Astrocyte (in vitro differentiated cells and primary cell): ENCODE measurements around the gene PLSCR3. TPM values are rescaled to one million over a fixed set of nuclear protein-coding genes. Genes with fewer than 3 reads are reported as not detected.
A peak's percentile ranks its signal among the peaks of the same experiment; 100 is the strongest.

Experiments
- DNase-seq: peaks from one replicate; pipeline ENCODE4 v3.0.0-alpha.2; 2010; ENCODE audit warnings: low read depth
- FAIRE-seq: peaks from 2 replicates; lab custom pipeline; 2011; peaks lifted over from hg19 to GRCh38; lab: Jason Lieb, UNC
- H2AFZ ChIP-seq: 2 replicates; pipeline ENCODE4 v1.6.0; 2012; ENCODE audit warnings: low read depth, low read length, inconsistent platforms
- H3K27ac ChIP-seq: 2 replicates; pipeline ENCODE4 v1.5.1; 2011; ENCODE audit warnings: low read depth, low read length, inconsistent platforms
- H3K27me3 ChIP-seq: 2 replicates; pipeline ENCODE4 v1.6.0; 2011; ENCODE audit warnings: low read length, inconsistent platforms; ENCODE audit not compliant: insufficient read depth
- H3K36me3 ChIP-seq: 2 replicates; pipeline ENCODE4 v1.5.1; 2011; ENCODE audit warnings: low read length, inconsistent platforms; ENCODE audit not compliant: insufficient read depth
- H3K4me1 ChIP-seq: 2 replicates; pipeline ENCODE4 v1.5.1; 2011; ENCODE audit warnings: low read length, inconsistent platforms; ENCODE audit not compliant: insufficient read depth
- H3K4me2 ChIP-seq: 2 replicates; pipeline ENCODE4 v1.6.0; 2012; ENCODE audit warnings: low read length, inconsistent platforms
- H3K4me3 ChIP-seq: 2 replicates; pipeline ENCODE4 v1.5.1; 2011; ENCODE audit warnings: low read depth, mild to moderate bottlenecking, low read length, inconsistent platforms; ENCODE audit not compliant: insufficient read depth
- H3K79me2 ChIP-seq: 2 replicates; pipeline ENCODE4 v1.6.0; 2012; ENCODE audit warnings: mild to moderate bottlenecking, low read length, inconsistent platforms; ENCODE audit not compliant: insufficient read depth
- H3K9ac ChIP-seq: 2 replicates; pipeline ENCODE4 v1.6.0; 2012; ENCODE audit warnings: mild to moderate bottlenecking, low read length, inconsistent platforms
- H3K9me3 ChIP-seq: 2 replicates; pipeline ENCODE4 v1.5.1; 2012; ENCODE audit warnings: low read depth, mild to moderate bottlenecking, low read length, inconsistent platforms; ENCODE audit not compliant: insufficient read depth
- H4K20me1 ChIP-seq: 2 replicates; pipeline ENCODE4 v1.6.0; 2012; ENCODE audit warnings: low read length, inconsistent platforms; ENCODE audit not compliant: insufficient read depth
- H3K27ac Mint-ChIP-seq: one replicate; pipeline ENCODE4 v1.8.0; 2021; ENCODE audit warnings: mild to moderate bottlenecking, mixed read lengths; ENCODE audit not compliant: unreplicated experiment
- H3K27me3 Mint-ChIP-seq: one replicate; pipeline ENCODE4 v1.8.0; 2021; ENCODE audit warnings: low read depth, mixed read lengths; ENCODE audit not compliant: unreplicated experiment
- H3K36me3 Mint-ChIP-seq: one replicate; pipeline ENCODE4 v1.8.0; 2021; ENCODE audit warnings: low read depth, mixed read lengths; ENCODE audit not compliant: unreplicated experiment
- H3K4me1 Mint-ChIP-seq: one replicate; pipeline ENCODE4 v1.8.0; 2021; ENCODE audit warnings: low read depth, mixed read lengths; ENCODE audit not compliant: unreplicated experiment
- H3K4me3 Mint-ChIP-seq: one replicate; pipeline ENCODE4 v1.8.0; 2021; ENCODE audit warnings: mild to moderate bottlenecking, moderate library complexity, mixed read lengths; ENCODE audit not compliant: unreplicated experiment
- H3K9me3 Mint-ChIP-seq: one replicate; pipeline ENCODE4 v1.8.0; 2021; ENCODE audit warnings: mild to moderate bottlenecking, mixed read lengths; ENCODE audit not compliant: unreplicated experiment
- CTCF ChIP-seq: IDR thresholded peaks from 2 replicates; pipeline ENCODE4 v1.5.1; 2011; ENCODE audit warnings: low read depth, mild to moderate bottlenecking, inconsistent platforms, low read length, moderate library complexity; ENCODE audit not compliant: insufficient read depth
- EZH2 ChIP-seq: IDR thresholded peaks from 2 replicates; pipeline ENCODE4 v1.6.1; 2012; ENCODE audit warnings: mild to moderate bottlenecking, low read length, inconsistent platforms; ENCODE audit not compliant: insufficient read depth
- total RNA-seq: library from RNA; stranded (reverse); gene quantifications from 2 replicates; pipeline ENCODE4 v1.2.1, GENCODE V29; 2021

The PLSCR3 gene
- total RNA-seq, 1 donor from 2014 or later: 67.6 TPM

GRCh38 chr17:7403727-7403976 lies 9.3 kb upstream of the PLSCR3 start:
- H3K9ac ChIP-seq: peak overlapping the region; percentile 72
- peaks cover 20% of the 10 kb centered on the region for H4K20me1 ChIP-seq
- H2AFZ ChIP-seq: peak overlapping the region; percentile 31
- H3K36me3 Mint-ChIP-seq: peaks cover 4% of the 10 kb centered on the region
- H3K4me3 ChIP-seq: peak overlapping the region; percentile 72
- H3K4me1 ChIP-seq: peaks cover 13% of the 10 kb centered on the region
- H3K36me3 ChIP-seq: no peaks in the 10 kb centered on the region
- H3K9me3 ChIP-seq: no peaks in the 10 kb centered on the region
- peak overlapping the region; percentile 88 for H3K4me3 Mint-ChIP-seq
- peaks cover 18% of the 10 kb centered on the region for H3K4me1 Mint-ChIP-seq
- FAIRE-seq (no peak), DNase-seq (no peak)
- TF ChIP-seq EZH2: no peak
- no peak for TF ChIP-seq CTCF
- H3K27me3 Mint-ChIP-seq: no peaks in the 10 kb centered on the region
- peak overlapping the region; percentile 93 for H3K4me2 ChIP-seq
- peak overlapping the region; percentile 66 for H3K27ac Mint-ChIP-seq
- peaks cover 24% of the 10 kb centered on the region for H3K79me2 ChIP-seq
- H3K9me3 Mint-ChIP-seq: no peaks in the 10 kb centered on the region
- peak overlapping the region; percentile 53 for H3K27ac ChIP-seq
- no peaks in the 10 kb centered on the region for H3K27me3 ChIP-seq

GRCh38 chr17:7403043-7403726 lies 8.9 kb upstream of the PLSCR3 start:
- Mint-ChIP-seq H3K27me3 (no peaks in the 10 kb centered on the region), H3K27ac (peak overlapping the region; percentile 77), H3K9me3 (no peaks in the 10 kb centered on the region), H3K36me3 (peaks cover 4% of the 10 kb centered on the region), H3K4me3 (peak overlapping the region; percentile 88), H3K4me1 (peaks cover 18% of the 10 kb centered on the region)
- no peaks in the 10 kb centered on the region for H3K36me3 ChIP-seq
- peaks cover 13% of the 10 kb centered on the region for H3K4me1 ChIP-seq
- peaks cover 20% of the 10 kb centered on the region for H4K20me1 ChIP-seq
- peak overlapping the region; percentile 72 for H3K9ac ChIP-seq
- peak overlapping the region; percentile 93 for H3K4me2 ChIP-seq
- H3K9me3 ChIP-seq: no peaks in the 10 kb centered on the region
- no peak for TF ChIP-seq CTCF
- DNase-seq (no peak), FAIRE-seq (no peak)
- H3K4me3 ChIP-seq: peak overlapping the region; percentile 72
- peak overlapping the region; percentile 53 for H3K27ac ChIP-seq
- no peaks in the 10 kb centered on the region for H3K27me3 ChIP-seq
- peaks cover 24% of the 10 kb centered on the region for H3K79me2 ChIP-seq
- peak overlapping the region; percentile 31 for H2AFZ ChIP-seq

- peak overlapping the region; percentile 11 for H3K4me3 Mint-ChIP-seq
- H3K79me2 ChIP-seq: peaks cover 14% of the 10 kb centered on the region
- TF ChIP-seq EZH2 (no peak), CTCF (no peak)
- H3K4me2 ChIP-seq: no peak overlapping the region
- H3K36me3 Mint-ChIP-seq: peaks cover 4% of the 10 kb centered on the region
- H4K20me1 ChIP-seq: peaks cover 4% of the 10 kb centered on the region
- peaks cover 12% of the 10 kb centered on the region for H3K4me1 Mint-ChIP-seq
- H3K27me3 Mint-ChIP-seq: no peaks in the 10 kb centered on the region
- no peaks in the 10 kb centered on the region for H3K9me3 ChIP-seq
- no peaks in the 10 kb centered on the region for H3K36me3 ChIP-seq
- H3K27ac ChIP-seq: no peak overlapping the region
- H3K4me3 ChIP-seq: no peak overlapping the region
- no peaks in the 10 kb centered on the region for H3K9me3 Mint-ChIP-seq
- H3K27me3 ChIP-seq: no peaks in the 10 kb centered on the region
- FAIRE-seq (no peak), DNase-seq (no peak)
- H3K9ac ChIP-seq: no peak overlapping the region
- no peak overlapping the region for H2AFZ ChIP-seq
- H3K4me1 ChIP-seq: peaks cover 14% of the 10 kb centered on the region
- H3K27ac Mint-ChIP-seq: no peak overlapping the region
Measured at GRCh38 chr17:7398612-7399011, 4.3 kb upstream of the PLSCR3 start.
